HepG2 (cell line): ENCODE results near the gene DMBT1. TPM values are rescaled to one million over a fixed set of nuclear protein-coding genes. Genes with fewer than 3 reads are reported as not detected.

ENCODE experiments used
- ATAC-seq: fragments of 200-7000 bp; cut with Tn5 transposase; 3 replicates; pipeline ENCODE4 v1.9.1; 2020; ENCODE audit warnings: mild to moderate bottlenecking, moderate library complexity
- BruUV-seq: library from RNA; stranded (reverse); fragments of 400-500 nt; replicated peaks from 2 replicates; lab custom pipeline; 2021; lab: Mats Ljungman, UMichigan
- CTCF ChIA-PET: fragments of 300-600 bp; formaldehyde crosslinking; extraction: SDS; loops from one replicate; lab custom pipeline; 2021; ENCODE audit warnings: low total read pairs, inconsistent platforms, low intra/inter-chr PET ratio; lab: Yijun Ruan, JAX
- POLR2A ChIA-PET: fragments of 350-600 bp; sonication (Branson Sonifier 250); formaldehyde crosslinking; loops from one replicate; lab custom pipeline; 2020; ENCODE audit warnings: antibody characterized with exemption, inconsistent platforms; lab: Yijun Ruan, JAX
- DNase-seq: peaks from one replicate; pipeline ENCODE4 v3.0.0-alpha.2; 2015; ENCODE audit warnings: low spot score
- FAIRE-seq: peaks from 3 replicates; lab custom pipeline; 2011; peaks lifted over from hg19 to GRCh38; lab: Jason Lieb, UNC
- H2AFZ ChIP-seq: one replicate; pipeline ENCODE4 v1.6.1; 2011; ENCODE audit warnings: low read length, inconsistent platforms
- H3K27ac ChIP-seq: fragments of 300-600 bp; 3 replicates; pipeline ENCODE4 v1.8.0; 2011; ENCODE audit warnings: mixed run types, mild to moderate bottlenecking, mixed read lengths, low read length, inconsistent platforms; ENCODE audit not compliant: insufficient read depth; ENCODE audit errors: extremely low read length
- H3K27me3 ChIP-seq, 2 experiments: fragments of 200-600 bp in 1 of 2; 2 replicates in 1 of 2; 3 replicates in 1 of 2; pipeline versions ENCODE4 v1.6.0 to v1.8.0; 2011; ENCODE audit warnings: low read length in 2 of 2, mild to moderate bottlenecking in 2 of 2, moderate library complexity in 2 of 2, inconsistent platforms in 1 of 2; ENCODE audit not compliant: insufficient read depth in 2 of 2, control insufficient read depth in 1 of 2
- H3K36me3 ChIP-seq, 2 experiments: fragments of 200-600 bp in 1 of 2; replicated peaks in 1 of 2; 2 replicates in 1 of 2; 3 replicates in 1 of 2; pipeline versions ENCODE4 v1.5.1 to v1.8.0; 2011; ENCODE audit warnings: low read length in 2 of 2, inconsistent platforms in 1 of 2; ENCODE audit not compliant: insufficient read depth in 2 of 2, control insufficient read depth in 1 of 2
- H3K4me1 ChIP-seq: 2 replicates; pipeline ENCODE4 v1.5.1; 2012; ENCODE audit warnings: low read length, inconsistent platforms; ENCODE audit not compliant: insufficient read depth
- H3K4me2 ChIP-seq: 2 replicates; pipeline ENCODE4 v1.6.0; 2011; ENCODE audit warnings: low read depth, low read length, inconsistent platforms
- H3K4me3 ChIP-seq, 3 experiments: fragments of 200-600 bp in 1 of 3; sonication (generic), shearing (Covaris generic) in 1 of 3; replicated peaks in 1 of 3; 2 replicates each; pipeline ENCODE4 v1.5.1; 2011 to 2016; ENCODE audit warnings: low read length in 3 of 3, inconsistent platforms in 2 of 3, low read depth in 2 of 3, mild to moderate bottlenecking in 2 of 3, control low read depth in 1 of 3, mixed read lengths in 1 of 3; ENCODE audit not compliant: insufficient read depth in 1 of 3
- H3K79me2 ChIP-seq: one replicate; pipeline ENCODE4 v1.6.1; 2011; ENCODE audit warnings: low read length, inconsistent platforms; ENCODE audit not compliant: insufficient read depth
- H3K9ac ChIP-seq: 2 replicates; pipeline ENCODE4 v1.6.0; 2011; ENCODE audit warnings: mild to moderate bottlenecking, low read depth, low read length, inconsistent platforms; ENCODE audit not compliant: insufficient read depth
- H3K9me3 ChIP-seq: 2 replicates; pipeline ENCODE4 v1.5.1; 2012; ENCODE audit warnings: mild to moderate bottlenecking, low read length
- H4K20me1 ChIP-seq: 2 replicates; pipeline ENCODE4 v1.6.0; 2011; ENCODE audit warnings: inconsistent platforms, mild to moderate bottlenecking, low read length, moderate library complexity; ENCODE audit not compliant: insufficient read depth
- HNF4G ChIP-seq, 2 experiments: sonication (generic) in 1 of 2; formaldehyde crosslinking in 1 of 2; IDR thresholded peaks; 2 replicates each; pipeline versions ENCODE4 v1.4.0 to v1.6.1; 2011 to 2020; ENCODE audit warnings: borderline replicate concordance in 2 of 2, low read depth in 2 of 2, mild to moderate bottlenecking in 2 of 2, low read length in 1 of 2, missing genetic modification reagents in 1 of 2, moderate library complexity in 1 of 2
- MAZ ChIP-seq, 2 experiments: sonication (generic) in 1 of 2; formaldehyde crosslinking in 1 of 2; IDR thresholded peaks; 2 replicates each; pipeline versions ENCODE4 v1.5.0 to v1.6.1; 2012 to 2020; ENCODE audit warnings: low read depth in 2 of 2, mild to moderate bottlenecking in 2 of 2, borderline replicate concordance in 1 of 2, improper control_type of control experiment in 1 of 2, low read length in 1 of 2, missing genetic modification reagents in 1 of 2, moderate library complexity in 1 of 2
- RFX3 ChIP-seq: IDR thresholded peaks from 2 replicates; pipeline ENCODE4 v1.6.1; 2016; ENCODE audit warnings: missing biosample characterization, missing genetic modification reagents
- SETDB1 ChIP-seq: sonication (generic); formaldehyde crosslinking; IDR thresholded peaks from 2 replicates; pipeline ENCODE4 v1.5.1; 2020; ENCODE audit warnings: missing genetic modification reagents, mild to moderate bottlenecking, borderline replicate concordance
- ZFYVE20 ChIP-seq: sonication (generic); formaldehyde crosslinking; IDR thresholded peaks from 2 replicates; pipeline ENCODE4 v1.8.0; 2023; ENCODE audit warnings: low read depth, mild to moderate bottlenecking, moderate library complexity, missing genetic modification reagents, borderline replicate concordance
- ZNF138 ChIP-seq: sonication (generic); formaldehyde crosslinking; IDR thresholded peaks from 2 replicates; pipeline ENCODE4 v1.5.0; 2020; ENCODE audit warnings: mild to moderate bottlenecking, low read depth, missing genetic modification reagents
- ZNF563 ChIP-seq: sonication (generic); formaldehyde crosslinking; IDR thresholded peaks from 2 replicates; pipeline ENCODE4 v1.8.0; 2022; ENCODE audit warnings: mild to moderate bottlenecking, moderate library complexity, missing genetic modification reagents
- ZNF790 ChIP-seq: sonication (generic); formaldehyde crosslinking; IDR thresholded peaks from 2 replicates; pipeline ENCODE4 v1.8.0; 2022; ENCODE audit warnings: missing genetic modification reagents, mild to moderate bottlenecking, borderline replicate concordance
- WGBS: methylation state at CpG from one replicate; pipeline ENCODE4 v1.1.6; 2017; ENCODE audit warnings: low lambda C conversion rate; 5-methylcytosine and 5-hydroxymethylcytosine counted together
- in situ Hi-C: cut with HindIII; loops from 2 replicates; pipeline ENCODE4 v1.10.0; 2017; ENCODE audit warnings: low pct_unique_long_range_greater_than_20kb; ENCODE audit not compliant: extremely low pct_ligation_motif_present
- intact Hi-C: fragments of 100-400 bp; cut with micrococcal nuclease; formaldehyde crosslinking; loops from one replicate; pipeline ENCODE4 v1.10.0; 2022; ENCODE audit not compliant: unreplicated experiment
- polyA plus RNA-seq, 8 experiments: library from polyadenylated mRNA; depleted of rRNA in 3 of 8; stranded (reverse) in 7 of 8; unstranded in 1 of 8; fragments of >200 nt; fragmentation: Illumina TruSeq in 4 of 8; extraction: Trizol in 4 of 8; gene quantifications; 2 replicates each; pipeline versions ENCODE4 v1.2.1 to v1.2.3, GENCODE V29; 2011 to 2016; ENCODE audit warnings: low read depth in 4 of 8, missing spikeins in 1 of 8, mixed read lengths in 1 of 8; ENCODE audit not compliant: insufficient read depth in 1 of 8
- total RNA-seq, 5 experiments: library from RNA; depleted of rRNA; stranded (reverse); fragments of >200 nt; fragmentation: Illumina TruSeq; extraction: Trizol; gene quantifications; 2 replicates each; pipeline ENCODE4 v1.2.3, GENCODE V29; 2016; ENCODE audit warnings: low read depth in 1 of 5
- TF ChIP-seq, protein P1 (sequence below): sonication (generic); formaldehyde crosslinking; IDR thresholded peaks from 2 replicates; pipeline ENCODE4 v1.4.0; 2020; ENCODE audit warnings: missing genetic modification reagents
- TF ChIP-seq, protein P2 (sequence below): sonication (generic); formaldehyde crosslinking; IDR thresholded peaks from 2 replicates; pipeline ENCODE4 v1.8.1; 2022; ENCODE audit warnings: mild to moderate bottlenecking, missing genetic modification reagents
- TF ChIP-seq, protein P3 (sequence below): sonication (generic); formaldehyde crosslinking; IDR thresholded peaks from 2 replicates; pipeline ENCODE4 v1.8.0; 2022; ENCODE audit warnings: missing genetic modification reagents, mild to moderate bottlenecking, inconsistent platforms, borderline replicate concordance
- TF ChIP-seq, protein P4 (sequence below): sonication (generic); formaldehyde crosslinking; IDR thresholded peaks from 2 replicates; pipeline ENCODE4 v1.4.0; 2020; ENCODE audit warnings: missing genetic modification reagents, mild to moderate bottlenecking, borderline replicate concordance

The DMBT1 gene
- total and polyA plus RNA-seq, 2 of the 13 experiments (the other 11 are each of a cell fraction or from before 2014, with no cell fraction given), result not detected

DNA sequence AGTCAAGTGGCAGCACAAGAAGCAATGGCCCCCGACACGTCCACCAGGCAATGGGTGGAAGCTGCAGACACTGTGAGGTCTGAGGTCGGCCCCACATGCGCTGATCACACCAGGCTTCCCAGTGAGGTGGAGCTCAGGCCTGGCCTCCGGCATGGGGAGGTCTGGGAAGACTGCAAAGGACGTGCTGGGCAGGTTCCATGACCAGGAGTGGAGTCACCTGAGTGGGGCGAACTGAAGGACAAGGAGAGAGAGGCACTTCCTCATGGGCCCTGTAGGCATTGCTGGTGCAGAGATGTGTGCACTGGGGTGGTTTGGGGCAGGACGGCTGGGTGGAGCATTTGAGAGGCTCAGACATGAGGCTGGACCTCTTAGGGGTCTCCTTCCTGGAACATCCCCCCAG, 103.9 kb downstream of the DMBT1 start (continued):
- TF ChIP-seq, protein P1, sequence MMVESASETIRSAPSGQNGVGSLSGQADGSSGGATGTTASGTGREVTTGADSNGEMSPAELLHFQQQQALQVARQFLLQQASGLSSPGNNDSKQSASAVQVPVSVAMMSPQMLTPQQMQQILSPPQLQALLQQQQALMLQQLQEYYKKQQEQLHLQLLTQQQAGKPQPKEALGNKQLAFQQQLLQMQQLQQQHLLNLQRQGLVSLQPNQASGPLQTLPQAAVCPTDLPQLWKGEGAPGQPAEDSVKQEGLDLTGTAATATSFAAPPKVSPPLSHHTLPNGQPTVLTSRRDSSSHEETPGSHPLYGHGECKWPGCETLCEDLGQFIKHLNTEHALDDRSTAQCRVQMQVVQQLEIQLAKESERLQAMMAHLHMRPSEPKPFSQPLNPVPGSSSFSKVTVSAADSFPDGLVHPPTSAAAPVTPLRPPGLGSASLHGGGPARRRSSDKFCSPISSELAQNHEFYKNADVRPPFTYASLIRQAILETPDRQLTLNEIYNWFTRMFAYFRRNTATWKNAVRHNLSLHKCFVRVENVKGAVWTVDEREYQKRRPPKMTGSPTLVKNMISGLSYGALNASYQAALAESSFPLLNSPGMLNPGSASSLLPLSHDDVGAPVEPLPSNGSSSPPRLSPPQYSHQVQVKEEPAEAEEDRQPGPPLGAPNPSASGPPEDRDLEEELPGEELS, result no peak
- TF ChIP-seq ZFYVE20, result no peak
- TF ChIP-seq, protein P2, sequence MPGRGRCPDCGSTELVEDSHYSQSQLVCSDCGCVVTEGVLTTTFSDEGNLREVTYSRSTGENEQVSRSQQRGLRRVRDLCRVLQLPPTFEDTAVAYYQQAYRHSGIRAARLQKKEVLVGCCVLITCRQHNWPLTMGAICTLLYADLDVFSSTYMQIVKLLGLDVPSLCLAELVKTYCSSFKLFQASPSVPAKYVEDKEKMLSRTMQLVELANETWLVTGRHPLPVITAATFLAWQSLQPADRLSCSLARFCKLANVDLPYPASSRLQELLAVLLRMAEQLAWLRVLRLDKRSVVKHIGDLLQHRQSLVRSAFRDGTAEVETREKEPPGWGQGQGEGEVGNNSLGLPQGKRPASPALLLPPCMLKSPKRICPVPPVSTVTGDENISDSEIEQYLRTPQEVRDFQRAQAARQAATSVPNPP, result no peak
- no peak for TF ChIP-seq ZNF563 (CRISPR knock-in tag)
- TF ChIP-seq, protein P3, sequence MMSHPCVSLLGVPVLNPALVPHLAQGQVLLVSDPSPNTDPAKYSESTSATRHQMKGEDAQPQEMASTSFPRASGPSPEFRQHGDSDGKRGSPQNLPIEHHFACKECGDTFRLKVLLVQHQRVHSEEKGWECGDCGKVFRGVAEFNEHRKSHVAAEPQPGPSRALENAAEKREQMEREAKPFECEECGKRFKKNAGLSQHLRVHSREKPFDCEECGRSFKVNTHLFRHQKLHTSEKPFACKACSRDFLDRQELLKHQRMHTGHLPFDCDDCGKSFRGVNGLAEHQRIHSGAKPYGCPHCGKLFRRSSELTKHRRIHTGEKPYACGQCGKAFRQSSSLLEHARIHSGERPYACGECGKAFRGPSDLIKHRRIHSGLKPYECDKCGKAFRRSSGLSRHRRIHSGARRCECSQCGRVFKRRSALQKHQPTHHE (CRISPR knock-in tag), result no peak

DNA sequence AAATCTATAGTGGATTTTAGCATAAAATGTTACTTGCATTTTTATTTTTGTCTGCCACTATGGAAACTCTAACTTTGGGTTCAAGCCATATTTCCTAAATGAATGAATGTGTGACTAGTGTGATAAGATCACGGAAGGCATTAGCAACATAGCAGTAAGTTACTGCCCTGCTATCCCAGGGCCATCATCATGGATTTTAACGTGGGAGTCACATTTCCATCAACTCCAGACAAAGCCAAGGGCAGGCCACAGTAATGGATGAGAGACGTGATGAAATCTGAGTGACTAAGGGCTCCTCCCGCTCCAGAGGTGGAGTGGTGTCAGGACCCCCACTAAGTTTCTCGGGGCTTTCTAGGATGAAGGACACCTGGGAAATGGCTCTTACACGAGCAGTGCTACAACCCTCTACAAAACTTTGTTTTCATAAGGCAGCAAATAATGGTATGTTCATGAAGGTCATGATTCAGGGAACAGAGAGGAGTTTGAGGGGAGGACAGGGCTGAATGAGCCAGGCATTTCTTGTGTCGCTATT, 104.8 kb downstream of the DMBT1 start:
- H3K9me3 ChIP-seq, result no peaks in the 10 kb centered on the region
- H3K9ac ChIP-seq, result no peak overlapping the region
- POLR2A ChIA-PET, result no interaction called here
- no peaks in the 10 kb centered on the region for H3K4me1 ChIP-seq
- 16% methylated on average over 7 of the region's 7 CpGs for WGBS
- no peak overlapping the region for H3K27ac ChIP-seq
- in situ Hi-C loops, result no loop called here
- H3K4me2 ChIP-seq, result no peak overlapping the region
- ATAC-seq, result no peak
- DNase-seq, result no peak
- CTCF ChIA-PET, result no interaction called here
- no peaks in the 10 kb centered on the region for H3K79me2 ChIP-seq
- H3K27me3 ChIP-seq, result peaks cover 0 to 38% of the 10 kb centered on the region in 2 experiments; a peak in 2 of 5 replicates
- BruUV-seq, result no TSS peak
- no peaks in the 10 kb centered on the region for H4K20me1 ChIP-seq
- no peak overlapping the region for H3K4me3 ChIP-seq
- H3K36me3 ChIP-seq, result no peaks in the 10 kb centered on the region
- intact Hi-C loops, result no loop called here
- FAIRE-seq, result no peak
- H2AFZ ChIP-seq, result no peak overlapping the region
- TF ChIP-seq HNF4G (IDR thresholded peaks at IDR 0.05; ENCODE audit: borderline replicate concordance, low read depth, low read length), result no peak
- no peak for TF ChIP-seq HNF4G (CRISPR knock-in tag; IDR thresholded peaks at IDR 0.05; ENCODE audit: borderline replicate concordance, low read depth)
- no peak for TF ChIP-seq ZNF790 (CRISPR knock-in tag)
- TF ChIP-seq RFX3 (CRISPR knock-in tag), result no peak
- TF ChIP-seq, protein P4, sequence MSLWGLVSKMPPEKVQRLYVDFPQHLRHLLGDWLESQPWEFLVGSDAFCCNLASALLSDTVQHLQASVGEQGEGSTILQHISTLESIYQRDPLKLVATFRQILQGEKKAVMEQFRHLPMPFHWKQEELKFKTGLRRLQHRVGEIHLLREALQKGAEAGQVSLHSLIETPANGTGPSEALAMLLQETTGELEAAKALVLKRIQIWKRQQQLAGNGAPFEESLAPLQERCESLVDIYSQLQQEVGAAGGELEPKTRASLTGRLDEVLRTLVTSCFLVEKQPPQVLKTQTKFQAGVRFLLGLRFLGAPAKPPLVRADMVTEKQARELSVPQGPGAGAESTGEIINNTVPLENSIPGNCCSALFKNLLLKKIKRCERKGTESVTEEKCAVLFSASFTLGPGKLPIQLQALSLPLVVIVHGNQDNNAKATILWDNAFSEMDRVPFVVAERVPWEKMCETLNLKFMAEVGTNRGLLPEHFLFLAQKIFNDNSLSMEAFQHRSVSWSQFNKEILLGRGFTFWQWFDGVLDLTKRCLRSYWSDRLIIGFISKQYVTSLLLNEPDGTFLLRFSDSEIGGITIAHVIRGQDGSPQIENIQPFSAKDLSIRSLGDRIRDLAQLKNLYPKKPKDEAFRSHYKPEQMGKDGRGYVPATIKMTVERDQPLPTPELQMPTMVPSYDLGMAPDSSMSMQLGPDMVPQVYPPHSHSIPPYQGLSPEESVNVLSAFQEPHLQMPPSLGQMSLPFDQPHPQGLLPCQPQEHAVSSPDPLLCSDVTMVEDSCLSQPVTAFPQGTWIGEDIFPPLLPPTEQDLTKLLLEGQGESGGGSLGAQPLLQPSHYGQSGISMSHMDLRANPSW, result no peak
- TF ChIP-seq SETDB1, result no peak
- no peak for TF ChIP-seq ZNF138 (CRISPR knock-in tag)
- no peak for TF ChIP-seq MAZ (IDR thresholded peaks at IDR 0.05; ENCODE audit: borderline replicate concordance, low read depth, low read length)
- no peak for TF ChIP-seq MAZ (CRISPR knock-in tag; IDR thresholded peaks at IDR 0.05; ENCODE audit: low read depth)
